Right cardiac atrium (tissue), 5 donors: ENCODE data around the gene C10orf71. TPM values are rescaled to one million over a fixed set of nuclear protein-coding genes. Genes with fewer than 3 reads are reported as not detected.

Experiments
- ATAC-seq, 2 donors: fragments of 200-7000 bp; cut with Tn5 transposase; one replicate each; pipeline versions ENCODE4 v1.8.0 to v1.9.1; 2020; ENCODE audit warnings: moderate library complexity in 2 of 2, mild to moderate bottlenecking in 1 of 2
- DNase-seq, 3 donors: peaks; one replicate each; pipeline ENCODE4 v3.0.0-alpha.2; 2020
- H3K27ac ChIP-seq: one replicate; pipeline ENCODE4 v1.5.1; 2013; ENCODE audit warnings: mild to moderate bottlenecking, low read length, control low read depth, moderate library complexity
- H3K27me3 ChIP-seq: one replicate; pipeline ENCODE4 v1.6.1; 2013; ENCODE audit not compliant: control insufficient read depth, insufficient read depth
- H3K4me1 ChIP-seq: one replicate; pipeline ENCODE4 v1.6.1; 2013; ENCODE audit warnings: low read length; ENCODE audit not compliant: control insufficient read depth, insufficient read depth
- H3K4me3 ChIP-seq: one replicate; pipeline ENCODE4 v1.5.1; 2013; ENCODE audit warnings: low read length, control low read depth
- H3K9me3 ChIP-seq: one replicate; pipeline ENCODE4 v1.6.1; 2013; ENCODE audit warnings: low read length; ENCODE audit not compliant: control insufficient read depth
- WGBS: extraction: QIAGEN DNeasy Blood & Tissue Kit; methylation state at CpG from one replicate; pipeline ENCODE4 v1.1.7; 2013; 5-methylcytosine and 5-hydroxymethylcytosine counted together
- intact Hi-C, 4 donors: fragments of 100-400 bp; cut with DNase I; formaldehyde crosslinking; loops; one replicate each; pipeline versions ENCODE4 v1.11.0 to v1.14.0; 2022 to 2023
- polyA plus RNA-seq: library from polyadenylated mRNA; stranded (reverse); fragments of 200-250 nt; gene quantifications from one replicate; pipeline ENCODE4 v1.2.3, GENCODE V29; 2013
- total RNA-seq, 4 donors: library from RNA; stranded (reverse); fragmentation: NEBNext Ultra II Directional; extraction: Animal tissue kit (Norgen Biotek cat#: 25700); gene quantifications; one replicate each; pipeline ENCODE4 v1.2.1, GENCODE V29; 2021
- donor health status: healthy with polysubstance abuse.
- donor health status: DM: no; HTN: yes; CAD: no.
- donor health status: DM: no; HTN: no; CAD: no.
- donor health status: DM: no; HTN: yes; CAD: no; lungs with severe emphysema.
- donor health status: DM: yes; HTN: yes; CAD: no.

C10orf71 gene
- total and polyA plus RNA-seq, 5 donors = 27.8 to 98.9 (median 72.2) TPM

DNA sequence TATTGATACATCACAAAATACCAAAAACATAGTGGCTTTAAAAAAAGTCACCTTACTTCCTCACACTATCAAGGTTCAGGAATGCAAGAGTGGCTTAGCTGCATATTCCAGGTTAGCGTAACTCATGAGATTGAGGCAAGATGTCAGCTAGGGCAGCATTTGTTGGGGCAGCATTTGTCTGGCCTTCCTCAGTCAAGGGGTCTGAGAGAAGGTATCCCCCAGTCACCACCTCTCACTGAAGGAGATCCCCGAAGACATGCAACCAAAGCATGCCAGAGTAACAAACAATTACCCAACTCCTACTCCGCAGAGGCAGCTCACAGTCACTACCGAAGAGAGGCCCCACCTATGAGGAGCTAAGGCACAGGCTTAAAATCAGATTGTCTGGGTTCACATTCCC is 48.4 kb downstream of the C10orf71 start:
- Histone ChIP-seq H3K27ac (no peak overlapping the region), H3K4me1 (no peaks in the 10 kb centered on the region), H3K27me3 (no peaks in the 10 kb centered on the region), H3K4me3 (no peak overlapping the region), H3K9me3 (peaks cover 4% of the 10 kb centered on the region)
- DNase-seq (no peak), ATAC-seq (no peak)
- intact Hi-C loops = no loop called here
- 89% methylated on average over 4 of the region's 4 CpGs for WGBS

DNA sequence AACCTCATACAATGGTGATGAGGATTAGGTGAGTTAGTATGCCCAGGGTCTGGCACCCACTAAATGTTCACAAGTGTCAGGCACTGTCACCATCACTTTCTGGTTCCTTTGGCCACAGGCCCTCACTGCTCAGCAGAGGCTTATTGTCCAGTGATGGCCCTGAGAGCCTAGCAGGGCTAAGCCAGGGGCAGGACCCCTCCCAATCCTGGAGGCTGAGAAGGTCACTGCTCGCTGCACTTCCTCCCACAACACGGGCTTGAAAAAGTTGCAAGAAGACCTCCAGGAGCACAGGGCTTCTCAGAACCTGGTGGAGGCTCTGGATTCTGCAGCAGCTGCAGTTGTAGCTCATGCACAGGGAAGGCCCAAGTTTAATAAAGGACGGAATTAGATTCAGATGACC is 48.9 kb downstream of the C10orf71 start:
- Histone ChIP-seq H3K27me3 (no peaks in the 10 kb centered on the region), H3K9me3 (peaks cover 4% of the 10 kb centered on the region), H3K27ac (no peak overlapping the region), H3K4me1 (no peaks in the 10 kb centered on the region), H3K4me3 (no peak overlapping the region)
- whole genome bisulfite sequencing = 73% methylated on average over 3 of the region's 3 CpGs
- ATAC-seq (no peak), DNase-seq (no peak)
- intact Hi-C loops = no loop called here

DNA sequence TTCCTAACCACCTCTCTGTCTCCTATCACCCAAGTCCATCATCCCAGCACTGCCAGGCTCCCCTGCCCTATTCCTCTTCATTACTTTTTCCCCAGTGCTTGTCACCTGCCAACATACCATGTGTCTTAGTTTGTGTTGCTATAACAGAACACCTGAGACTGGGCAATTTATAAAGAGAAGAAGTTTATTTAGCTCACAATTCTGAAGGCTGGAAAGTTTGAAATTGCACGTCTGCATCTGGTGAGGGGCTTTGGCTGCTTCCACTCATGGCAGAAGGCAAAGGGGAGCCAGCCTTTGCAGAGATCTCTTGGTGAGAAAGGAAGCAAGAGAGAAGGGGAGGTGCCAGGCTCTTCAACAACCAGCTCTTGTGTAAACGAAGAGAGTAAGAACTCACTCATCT is 49.6 kb downstream of the C10orf71 start:
- H3K27me3 ChIP-seq = no peaks in the 10 kb centered on the region
- ATAC-seq (no peak), DNase-seq (no peak)
- no peak overlapping the region for H3K4me3 ChIP-seq
- intact Hi-C loops = no loop called here
- 77% methylated on average over 2 of the region's 2 CpGs for WGBS
- H3K27ac ChIP-seq = no peak overlapping the region
- peaks cover 3% of the 10 kb centered on the region for H3K9me3 ChIP-seq
- no peaks in the 10 kb centered on the region for H3K4me1 ChIP-seq

DNA sequence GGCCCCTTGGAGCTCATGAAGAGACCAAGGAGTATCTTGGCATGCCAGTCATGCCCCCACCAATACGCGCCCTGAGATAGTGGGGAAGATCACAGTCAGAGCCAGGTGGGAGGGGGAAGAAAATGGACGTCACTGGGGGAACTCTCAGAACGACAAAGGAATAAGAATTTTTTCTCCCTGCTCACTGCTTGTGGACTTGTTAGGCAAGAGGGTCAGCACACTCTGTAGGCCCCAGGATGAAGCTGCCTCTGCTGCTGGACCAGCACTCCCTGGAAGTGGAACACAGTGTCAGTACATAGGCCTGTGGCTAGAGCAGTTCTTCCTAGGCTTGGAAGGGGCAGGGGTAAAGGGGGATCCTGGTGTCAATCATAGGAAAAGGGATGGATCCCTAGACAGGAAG is 50.4 kb downstream of the C10orf71 start:
- no peak overlapping the region for H3K27ac ChIP-seq
- ATAC-seq = no peak
- no peaks in the 10 kb centered on the region for H3K27me3 ChIP-seq
- intact Hi-C loops = no loop called here
- H3K9me3 ChIP-seq = peaks cover 3% of the 10 kb centered on the region
- 92% methylated on average over 4 of the region's 4 CpGs for WGBS
- H3K4me3 ChIP-seq = no peak overlapping the region
- H3K4me1 ChIP-seq = no peaks in the 10 kb centered on the region
- no peak for DNase-seq

DNA sequence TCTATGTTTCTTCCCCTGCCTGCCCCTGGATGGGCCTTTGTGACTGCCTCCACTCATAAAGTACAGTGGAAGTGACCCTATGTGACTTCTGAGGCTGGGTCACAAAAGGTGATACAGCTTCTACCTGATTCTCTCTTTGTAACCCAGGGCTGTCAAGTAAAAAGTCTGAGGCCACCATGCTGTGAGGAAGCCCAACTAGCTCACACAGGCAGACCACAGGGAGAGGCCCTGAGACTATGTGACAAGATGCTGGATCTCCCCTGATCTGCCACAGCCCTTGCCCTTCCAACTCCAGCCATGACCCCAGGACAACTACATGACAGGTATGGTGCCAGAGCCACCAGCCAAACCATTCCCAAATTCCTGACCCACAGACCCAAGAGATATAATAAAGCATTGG is 51.2 kb downstream of the C10orf71 start:
- intact Hi-C loops = no loop called here
- no peaks in the 10 kb centered on the region for H3K27me3 ChIP-seq
- no peak overlapping the region for H3K4me3 ChIP-seq
- DNase-seq (no peak), ATAC-seq (no peak)
- peaks cover 3% of the 10 kb centered on the region for H3K9me3 ChIP-seq
- H3K27ac ChIP-seq = no peak overlapping the region
- no peaks in the 10 kb centered on the region for H3K4me1 ChIP-seq

DNA sequence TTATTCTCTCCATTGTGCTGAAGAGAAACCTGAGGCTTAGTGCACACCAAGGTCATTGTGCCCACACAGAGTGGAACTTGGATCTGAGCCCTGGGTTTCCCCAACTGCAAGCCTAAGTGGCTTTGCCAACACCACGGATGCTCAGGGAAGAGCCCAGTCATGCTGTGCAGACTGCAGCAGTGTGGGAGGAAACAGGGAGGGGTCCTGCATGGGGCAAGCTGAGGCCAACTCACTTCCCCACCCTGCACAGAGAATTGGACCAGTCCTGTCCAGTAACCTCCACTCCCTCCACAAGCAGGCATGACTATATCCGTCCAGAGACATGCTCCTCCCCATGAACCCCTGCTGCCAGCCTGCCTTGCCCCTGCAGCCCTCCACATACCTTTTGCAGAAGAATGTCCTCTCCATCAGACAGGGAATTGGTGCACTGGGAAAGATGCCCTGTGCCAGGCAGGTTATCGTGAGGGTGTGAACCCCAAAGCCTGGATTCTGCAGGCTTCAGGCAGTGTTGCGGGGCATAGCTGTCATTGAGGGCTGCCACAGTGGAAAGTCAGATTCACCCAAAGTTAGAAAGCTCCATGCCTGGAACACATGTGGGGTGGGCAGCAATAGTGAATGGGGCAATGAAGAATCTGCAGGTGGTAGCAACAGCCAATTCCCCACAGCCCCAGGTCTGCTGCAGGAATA is 52.0 kb downstream of the C10orf71 start:
- H3K27ac ChIP-seq = no peak overlapping the region
- peaks cover 3% of the 10 kb centered on the region for H3K9me3 ChIP-seq
- DNase-seq (no peak), ATAC-seq (no peak)
- no peaks in the 10 kb centered on the region for H3K4me1 ChIP-seq
- H3K27me3 ChIP-seq = no peaks in the 10 kb centered on the region
- H3K4me3 ChIP-seq = no peak overlapping the region
- WGBS = 83% methylated on average over 4 of the region's 4 CpGs
- intact Hi-C loops = no loop called here

DNA sequence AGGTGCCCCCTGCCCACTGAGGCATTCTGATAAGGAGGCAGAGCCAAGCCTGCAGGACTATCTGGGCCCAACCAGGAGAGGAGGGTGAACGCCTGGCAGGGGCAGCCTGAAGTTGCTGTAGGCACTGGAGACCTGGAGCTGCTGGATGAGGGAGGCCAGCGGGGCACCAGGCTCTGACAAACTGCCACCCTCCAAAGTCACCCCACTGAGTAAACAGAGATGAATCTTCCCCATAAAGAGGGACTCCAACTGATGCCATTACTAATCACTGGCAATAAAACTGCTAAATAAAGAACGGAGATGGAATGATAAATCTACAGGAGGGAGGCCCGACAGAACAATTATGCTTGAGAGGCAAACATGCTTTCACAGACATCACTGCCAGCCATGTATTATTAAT is 52.7 kb downstream of the C10orf71 start:
- Histone ChIP-seq H3K4me3 (no peak overlapping the region), H3K4me1 (no peaks in the 10 kb centered on the region), H3K27me3 (no peaks in the 10 kb centered on the region), H3K27ac (no peak overlapping the region), H3K9me3 (peaks cover 3% of the 10 kb centered on the region)
- ATAC-seq (no peak), DNase-seq (no peak)
- 84% methylated on average over 4 of the region's 4 CpGs for WGBS
- intact Hi-C loops = no loop called here

DNA sequence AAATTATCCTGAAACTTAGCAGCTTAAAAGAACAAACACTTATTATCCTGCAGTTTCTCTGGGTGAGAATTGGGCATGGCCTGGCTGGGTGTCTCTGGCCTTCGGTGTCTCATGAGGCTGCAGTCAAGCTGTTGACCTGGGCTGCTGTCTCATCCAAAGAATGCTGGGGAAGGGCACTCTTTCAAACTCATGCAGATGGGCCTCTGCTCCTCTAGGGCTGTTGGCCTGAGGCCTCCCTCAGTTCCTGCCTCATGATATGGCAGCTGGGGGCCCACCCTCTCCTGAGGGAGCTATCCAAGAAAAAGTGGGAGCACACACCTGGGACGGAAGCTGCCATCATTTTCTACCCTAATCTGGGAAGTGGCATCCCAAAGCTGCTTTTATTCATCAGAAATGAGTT is 53.4 kb downstream of the C10orf71 start:
- Histone ChIP-seq H3K27ac (no peak overlapping the region), H3K4me1 (no peaks in the 10 kb centered on the region), H3K4me3 (no peak overlapping the region), H3K9me3 (peaks cover 3% of the 10 kb centered on the region), H3K27me3 (no peaks in the 10 kb centered on the region)
- no peak for DNase-seq
- ATAC-seq = no peak
- WGBS = 88% methylated on average over 2 of the region's 2 CpGs
- intact Hi-C loops = no loop called here

DNA sequence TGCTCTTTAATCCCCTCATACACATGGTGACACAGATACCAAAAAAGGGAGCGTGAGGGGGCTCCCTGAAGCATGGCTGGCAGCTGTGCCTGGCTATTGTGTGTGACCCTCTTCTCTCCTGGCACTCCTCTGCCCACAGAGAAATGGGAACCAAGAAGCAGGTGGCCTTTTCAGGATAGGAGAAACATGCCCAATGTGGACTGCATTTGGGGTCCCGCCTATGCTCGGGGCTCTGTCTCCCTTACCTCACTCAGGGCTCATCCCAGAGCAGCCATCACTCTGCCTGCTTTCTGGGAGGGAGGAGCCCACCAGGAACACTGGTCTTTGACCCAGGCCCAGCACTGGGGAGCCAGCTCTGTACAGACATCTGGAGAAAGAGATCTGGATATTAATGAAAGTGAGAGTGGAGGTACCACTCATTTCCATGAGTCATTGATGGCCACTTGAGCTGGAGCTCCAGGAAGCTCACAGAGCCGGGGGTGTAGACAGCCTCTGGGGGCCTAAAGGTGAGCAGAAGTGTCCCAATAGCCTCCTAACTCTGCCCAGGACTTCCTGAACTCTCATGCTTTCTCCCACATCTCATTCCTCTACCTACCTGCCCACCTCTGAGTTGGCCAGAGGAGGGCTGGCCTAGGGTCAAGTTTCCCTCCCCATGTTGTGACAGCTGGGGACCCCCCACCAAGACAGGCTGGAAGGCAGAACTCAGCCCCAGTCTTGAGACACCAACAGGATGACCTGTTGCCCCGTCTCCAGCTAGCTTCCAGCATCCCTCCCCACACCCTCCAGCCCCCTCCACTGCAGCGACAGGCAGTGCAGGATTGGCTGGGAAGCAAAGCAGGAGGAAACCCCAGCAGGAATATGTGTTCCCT is 54.3 kb downstream of the C10orf71 start:
- Histone ChIP-seq H3K9me3 (peaks cover 3% of the 10 kb centered on the region), H3K4me3 (no peak overlapping the region), H3K4me1 (no peaks in the 10 kb centered on the region), H3K27me3 (no peaks in the 10 kb centered on the region), H3K27ac (no peak overlapping the region)
- intact Hi-C loops = no loop called here
- no peak for DNase-seq
- 79% methylated on average over 6 of the region's 6 CpGs for WGBS
- no peak for ATAC-seq

DNA sequence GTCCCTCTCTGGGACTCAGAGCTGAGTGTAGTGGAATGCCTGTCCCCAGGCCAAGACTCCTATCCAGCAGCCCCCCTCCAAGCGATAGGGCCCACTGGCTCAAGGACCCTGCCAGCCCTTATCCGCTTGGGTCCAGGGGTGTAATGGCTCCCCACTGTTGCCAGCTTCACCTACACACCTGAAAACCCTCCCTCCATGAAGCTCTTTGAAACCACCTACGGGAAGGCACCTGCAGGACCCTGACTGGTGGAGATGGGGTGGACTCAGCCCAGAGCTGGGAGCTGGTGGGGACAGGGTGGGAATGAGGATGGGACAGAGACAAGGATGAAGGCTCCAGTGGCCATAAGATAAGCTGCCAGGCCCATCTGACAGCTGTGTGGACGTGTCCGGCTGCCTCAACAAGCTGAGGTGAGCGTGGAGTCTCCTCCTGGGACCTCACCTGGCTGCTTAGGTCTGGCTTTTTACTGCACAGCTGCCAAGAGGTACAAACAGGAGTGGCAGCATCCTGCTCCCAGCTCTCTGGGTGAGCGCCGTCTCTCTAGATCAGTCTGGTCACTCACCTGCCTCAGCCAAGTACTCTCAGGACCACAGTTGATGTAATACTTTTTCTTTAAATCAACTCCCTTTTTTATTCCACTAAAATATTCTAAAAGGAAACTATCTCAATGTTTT is 55.1 kb downstream of the C10orf71 start:
- no peak overlapping the region for H3K4me3 ChIP-seq
- ATAC-seq = no peak
- no peak overlapping the region for H3K27ac ChIP-seq
- intact Hi-C loops = no loop called here
- 89% methylated on average over 8 of the region's 8 CpGs for WGBS
- H3K4me1 ChIP-seq = no peaks in the 10 kb centered on the region
- no peaks in the 10 kb centered on the region for H3K27me3 ChIP-seq
- no peak for DNase-seq
- peaks cover 3% of the 10 kb centered on the region for H3K9me3 ChIP-seq

DNA sequence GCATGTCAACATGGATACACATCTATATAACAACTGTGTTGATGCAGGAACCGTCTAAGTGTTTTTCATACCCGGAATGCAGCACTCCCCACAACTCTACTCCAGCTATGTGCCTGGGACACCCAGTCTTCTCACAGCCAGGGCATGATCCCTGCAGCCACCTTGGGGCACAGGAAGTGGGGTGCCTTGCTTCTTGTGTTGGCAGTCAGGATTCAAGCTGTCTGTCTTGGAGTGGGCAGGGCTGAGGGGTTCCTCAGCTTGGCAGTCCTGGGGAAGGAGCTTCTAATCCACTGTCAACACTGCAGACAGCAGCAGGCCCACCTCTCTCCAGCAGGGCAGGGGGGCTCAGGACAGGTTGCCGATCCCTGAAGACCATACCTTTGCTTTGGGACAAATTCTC is 55.6 kb downstream of the C10orf71 start:
- Histone ChIP-seq H3K9me3 (peaks cover under 1% of the 10 kb centered on the region), H3K27me3 (no peaks in the 10 kb centered on the region), H3K4me1 (no peaks in the 10 kb centered on the region), H3K27ac (no peak overlapping the region), H3K4me3 (no peak overlapping the region)
- WGBS = 83% methylated on average over 3 of the region's 3 CpGs
- DNase-seq (no peak), ATAC-seq (no peak)
- intact Hi-C loops = no loop called here
